Keratinocyte (primary cell): ENCODE results near the gene HCK. TPM values are rescaled to one million over a fixed set of nuclear protein-coding genes. Genes with fewer than 3 reads are reported as not detected.

ENCODE experiments used
- DNase-seq: peaks from one replicate; pipeline ENCODE4 v3.0.0-alpha.2; 2011; ENCODE audit warnings: low read depth, missing footprints, low spot score
- FAIRE-seq: peaks from 2 replicates; lab custom pipeline; 2011; peaks lifted over from hg19 to GRCh38; lab: Jason Lieb, UNC
- H2AFZ ChIP-seq: 2 replicates; pipeline ENCODE4 v1.6.0; 2012; ENCODE audit warnings: low read length, control low read depth, inconsistent platforms; ENCODE audit not compliant: control insufficient read depth
- H3K27ac ChIP-seq: 2 replicates; pipeline ENCODE4 v1.5.1; 2011; ENCODE audit warnings: low read length; ENCODE audit not compliant: control insufficient read depth, insufficient read depth
- H3K27me3 ChIP-seq: 3 replicates; pipeline ENCODE4 v1.6.0; 2011; ENCODE audit warnings: low read length; ENCODE audit not compliant: control insufficient read depth, insufficient read depth; ENCODE audit errors: extremely low read depth
- H3K36me3 ChIP-seq, 2 experiments: 2 replicates in 1 of 2; 3 replicates in 1 of 2; pipeline ENCODE4 v1.5.1; 2011; ENCODE audit warnings: low read length in 2 of 2, mild to moderate bottlenecking in 1 of 2; ENCODE audit not compliant: control insufficient read depth in 2 of 2, insufficient read depth in 2 of 2; ENCODE audit errors: extremely low read depth in 1 of 2
- H3K4me1 ChIP-seq: 3 replicates; pipeline ENCODE4 v1.5.1; 2011; ENCODE audit warnings: low read length; ENCODE audit not compliant: control insufficient read depth, insufficient read depth; ENCODE audit errors: extremely low read depth
- H3K4me2 ChIP-seq: 3 replicates; pipeline ENCODE4 v1.6.0; 2011; ENCODE audit warnings: low read depth, low read length; ENCODE audit not compliant: control insufficient read depth, insufficient read depth; ENCODE audit errors: extremely low read depth
- H3K4me3 ChIP-seq, 3 experiments: fragments of 200-600 bp in 1 of 3; sonication (generic) in 1 of 3; 2 replicates in 2 of 3; 3 replicates in 1 of 3; pipeline ENCODE4 v1.5.1; 2011 to 2016; ENCODE audit warnings: low read length in 3 of 3, mild to moderate bottlenecking in 3 of 3, control low read depth in 2 of 3, inconsistent platforms in 1 of 3, low read depth in 1 of 3, mixed read lengths in 1 of 3, mixed run types in 1 of 3, moderate library complexity in 1 of 3; ENCODE audit not compliant: control insufficient read depth in 2 of 3, insufficient read depth in 2 of 3; ENCODE audit errors: extremely low read depth in 1 of 3
- H3K79me2 ChIP-seq: 2 replicates; pipeline ENCODE4 v1.6.0; 2012; ENCODE audit warnings: low read length; ENCODE audit not compliant: control insufficient read depth, insufficient read depth
- H3K9ac ChIP-seq: 3 replicates; pipeline ENCODE4 v1.6.0; 2011; ENCODE audit warnings: low read length; ENCODE audit not compliant: control insufficient read depth, insufficient read depth; ENCODE audit errors: extremely low read depth
- H3K9me1 ChIP-seq: 3 replicates; pipeline ENCODE4 v1.6.0; 2011; ENCODE audit warnings: low read length; ENCODE audit not compliant: control insufficient read depth, insufficient read depth; ENCODE audit errors: extremely low read depth
- H3K9me3 ChIP-seq: 2 replicates; pipeline ENCODE4 v1.5.1; 2012; ENCODE audit warnings: low read depth, low read length; ENCODE audit not compliant: control insufficient read depth
- H4K20me1 ChIP-seq: 3 replicates; pipeline ENCODE4 v1.6.0; 2011; ENCODE audit warnings: low read length; ENCODE audit not compliant: control insufficient read depth, insufficient read depth; ENCODE audit errors: extremely low read depth
- EZH2 ChIP-seq: IDR thresholded peaks from one replicate; pipeline ENCODE4 v1.6.1; 2012; ENCODE audit warnings: inconsistent platforms, mild to moderate bottlenecking, low read length, moderate library complexity
- dilution Hi-C: fragments of 300-500 bp; cut with MboI; formaldehyde crosslinking; loops from one replicate; pipeline ENCODE4 v1.7.0; 2020; ENCODE audit warnings: low sequenced_read_pairs; ENCODE audit not compliant: extremely low pct_ligation_motif_present
- polyA plus RNA-seq, 5 experiments: library from polyadenylated mRNA; depleted of rRNA in 3 of 5; stranded (reverse) in 3 of 5; stranded (forward) in 1 of 5; unstranded in 1 of 5; fragments of >200 nt; gene quantifications; 1 replicate in 1 of 5; 2 replicates in 3 of 5; 3 replicates in 1 of 5; pipeline versions ENCODE4 v1.2.1 to v1.2.3, GENCODE V29; 2011 to 2012; ENCODE audit warnings: missing spikeins in 2 of 5, low read depth in 1 of 5, low replicate concordance in 1 of 5
- TF ChIP-seq, protein P1 (sequence below), 3 experiments: IDR thresholded peaks in 1 of 3; conservative IDR thresholded peaks in 1 of 3; optimal IDR thresholded peaks in 1 of 3; 2 replicates in 2 of 3; 3 replicates in 1 of 3; pipeline versions ENCODE3 to v1.5.1; 2011; ENCODE audit warnings: low read length in 3 of 3, mild to moderate bottlenecking in 3 of 3, moderate library complexity in 2 of 3, control low read depth in 1 of 3, inconsistent platforms in 1 of 3; ENCODE audit not compliant: insufficient read depth in 2 of 3; ENCODE audit errors: extremely low read depth in 1 of 3

The HCK gene
- polyA plus RNA-seq, 1 donor (not counting 4 experiments of a cell fraction or from before 2014, with no cell fraction given): not detected

DNA sequence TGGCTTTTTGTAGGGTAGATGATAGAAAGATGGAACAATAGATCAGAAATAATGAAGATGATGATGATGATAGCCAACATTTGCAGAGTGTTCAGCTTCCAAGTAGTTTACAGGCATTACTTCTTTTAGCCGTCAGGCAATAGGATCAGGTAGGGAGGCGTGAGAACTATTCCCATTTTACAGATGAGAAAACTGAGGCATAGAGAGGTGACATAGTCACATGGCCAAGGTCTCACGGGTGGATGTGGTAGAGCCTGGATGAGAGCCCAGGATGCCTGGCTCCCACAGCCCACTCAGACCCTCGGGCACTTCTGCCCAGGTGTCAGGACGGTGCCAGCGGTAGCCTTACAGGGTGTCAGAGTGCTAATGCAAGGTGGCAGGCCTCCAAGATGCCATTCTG is 31.4 kb downstream of the HCK start:
- TF ChIP-seq, protein P1, sequence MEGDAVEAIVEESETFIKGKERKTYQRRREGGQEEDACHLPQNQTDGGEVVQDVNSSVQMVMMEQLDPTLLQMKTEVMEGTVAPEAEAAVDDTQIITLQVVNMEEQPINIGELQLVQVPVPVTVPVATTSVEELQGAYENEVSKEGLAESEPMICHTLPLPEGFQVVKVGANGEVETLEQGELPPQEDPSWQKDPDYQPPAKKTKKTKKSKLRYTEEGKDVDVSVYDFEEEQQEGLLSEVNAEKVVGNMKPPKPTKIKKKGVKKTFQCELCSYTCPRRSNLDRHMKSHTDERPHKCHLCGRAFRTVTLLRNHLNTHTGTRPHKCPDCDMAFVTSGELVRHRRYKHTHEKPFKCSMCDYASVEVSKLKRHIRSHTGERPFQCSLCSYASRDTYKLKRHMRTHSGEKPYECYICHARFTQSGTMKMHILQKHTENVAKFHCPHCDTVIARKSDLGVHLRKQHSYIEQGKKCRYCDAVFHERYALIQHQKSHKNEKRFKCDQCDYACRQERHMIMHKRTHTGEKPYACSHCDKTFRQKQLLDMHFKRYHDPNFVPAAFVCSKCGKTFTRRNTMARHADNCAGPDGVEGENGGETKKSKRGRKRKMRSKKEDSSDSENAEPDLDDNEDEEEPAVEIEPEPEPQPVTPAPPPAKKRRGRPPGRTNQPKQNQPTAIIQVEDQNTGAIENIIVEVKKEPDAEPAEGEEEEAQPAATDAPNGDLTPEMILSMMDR (optimal IDR thresholded peaks at IDR 0.05 in 1 of 3, IDR thresholded peaks at IDR 0.05 in 1 of 3, conservative IDR thresholded peaks at IDR 0.05 in 1 of 3; ENCODE audit: extremely low read depth in 1 of 3, insufficient read depth in 2 of 3, low read length in 3 of 3): no peak
- TF ChIP-seq EZH2: no peak
- dilution Hi-C loops: no loop called here
- Histone ChIP-seq H3K4me3 (no peak overlapping the region), H3K27me3 (peaks cover 9% of the 10 kb centered on the region), H3K36me3 (no peaks in the 10 kb centered on the region), H3K9me3 (no peaks in the 10 kb centered on the region), H3K79me2 (no peaks in the 10 kb centered on the region), H4K20me1 (no peaks in the 10 kb centered on the region), H3K9ac (no peak overlapping the region), H2AFZ (no peak overlapping the region), H3K4me2 (no peak overlapping the region), H3K27ac (no peak overlapping the region), H3K4me1 (no peaks in the 10 kb centered on the region), H3K9me1 (no peaks in the 10 kb centered on the region)
- no peak for FAIRE-seq
- no peak for DNase-seq

DNA sequence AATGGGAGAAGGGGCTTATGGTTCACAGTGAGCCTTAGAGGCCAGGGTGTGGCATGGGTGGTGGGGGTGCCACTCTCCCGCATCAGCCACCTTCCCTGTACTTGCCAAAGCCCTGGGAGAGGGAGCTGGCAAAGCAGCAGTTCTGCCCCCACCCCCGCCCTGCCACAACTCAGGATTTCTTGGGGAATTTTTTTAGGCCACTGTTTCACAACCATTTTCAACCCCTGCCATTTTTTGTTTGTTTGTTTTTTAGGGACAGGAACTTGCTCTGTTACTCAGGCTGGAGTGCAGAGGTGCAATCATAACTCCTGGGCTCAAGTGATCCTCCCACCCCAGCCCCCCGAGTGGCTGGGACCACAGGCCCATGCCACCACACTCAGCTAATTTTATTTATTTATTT is 35.0 kb downstream of the HCK start:
- no peaks in the 10 kb centered on the region for H4K20me1 ChIP-seq
- no peaks in the 10 kb centered on the region for H3K36me3 ChIP-seq
- H3K27ac ChIP-seq: no peak overlapping the region
- TF ChIP-seq, protein P1 (optimal IDR thresholded peaks at IDR 0.05 in 1 of 3, IDR thresholded peaks at IDR 0.05 in 1 of 3, conservative IDR thresholded peaks at IDR 0.05 in 1 of 3; ENCODE audit: extremely low read depth in 1 of 3, insufficient read depth in 2 of 3, low read length in 3 of 3): no peak
- no peak for TF ChIP-seq EZH2
- no peak overlapping the region for H3K4me2 ChIP-seq
- H3K4me1 ChIP-seq: no peaks in the 10 kb centered on the region
- peaks cover 9% of the 10 kb centered on the region for H3K27me3 ChIP-seq
- H3K9me3 ChIP-seq: no peaks in the 10 kb centered on the region
- dilution Hi-C loops: no loop called here
- H3K4me3 ChIP-seq: no peak overlapping the region
- no peaks in the 10 kb centered on the region for H3K79me2 ChIP-seq
- FAIRE-seq (no peak), DNase-seq (no peak)
- no peak overlapping the region for H3K9ac ChIP-seq
- no peak overlapping the region for H2AFZ ChIP-seq
- H3K9me1 ChIP-seq: no peaks in the 10 kb centered on the region
